Measurements from ENCODE around the gene SMYD3.

DNA sequence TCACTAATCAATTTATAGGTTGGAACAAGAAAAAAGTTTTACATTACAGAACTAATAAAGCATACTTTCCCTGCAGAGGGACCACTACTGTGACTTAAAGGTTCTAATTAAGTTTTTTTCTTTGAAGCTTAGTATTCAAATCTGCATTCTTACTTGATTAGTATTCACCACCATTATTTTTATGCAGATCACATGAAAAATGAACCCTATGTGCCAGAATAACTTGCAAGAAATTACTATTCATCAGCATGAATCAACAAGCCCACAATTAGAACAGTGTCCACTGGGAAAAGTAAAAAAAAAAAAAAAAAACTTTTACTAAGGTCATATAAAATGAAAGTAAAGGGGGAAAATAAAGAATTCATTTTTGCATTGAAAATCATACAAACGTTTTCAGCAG is 90.8 kb downstream of the SMYD3 start:
- TF ChIP-seq, protein P1, sequence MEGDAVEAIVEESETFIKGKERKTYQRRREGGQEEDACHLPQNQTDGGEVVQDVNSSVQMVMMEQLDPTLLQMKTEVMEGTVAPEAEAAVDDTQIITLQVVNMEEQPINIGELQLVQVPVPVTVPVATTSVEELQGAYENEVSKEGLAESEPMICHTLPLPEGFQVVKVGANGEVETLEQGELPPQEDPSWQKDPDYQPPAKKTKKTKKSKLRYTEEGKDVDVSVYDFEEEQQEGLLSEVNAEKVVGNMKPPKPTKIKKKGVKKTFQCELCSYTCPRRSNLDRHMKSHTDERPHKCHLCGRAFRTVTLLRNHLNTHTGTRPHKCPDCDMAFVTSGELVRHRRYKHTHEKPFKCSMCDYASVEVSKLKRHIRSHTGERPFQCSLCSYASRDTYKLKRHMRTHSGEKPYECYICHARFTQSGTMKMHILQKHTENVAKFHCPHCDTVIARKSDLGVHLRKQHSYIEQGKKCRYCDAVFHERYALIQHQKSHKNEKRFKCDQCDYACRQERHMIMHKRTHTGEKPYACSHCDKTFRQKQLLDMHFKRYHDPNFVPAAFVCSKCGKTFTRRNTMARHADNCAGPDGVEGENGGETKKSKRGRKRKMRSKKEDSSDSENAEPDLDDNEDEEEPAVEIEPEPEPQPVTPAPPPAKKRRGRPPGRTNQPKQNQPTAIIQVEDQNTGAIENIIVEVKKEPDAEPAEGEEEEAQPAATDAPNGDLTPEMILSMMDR (IDR thresholded peaks at IDR 0.05), result no peak
- TF ChIP-seq POLR2A (IDR thresholded peaks at IDR 0.05), result no peak
